Glomerular visceral epithelial cell (primary cell): ENCODE measurements around the gene LITAF.
A peak's percentile ranks its signal among the peaks of the same experiment; 100 is the strongest.

Experiments
- DNase-seq: peaks from one replicate; pipeline ENCODE4 v3.0.0-alpha.2; 2016; ENCODE audit errors: extremely low spot score

Gene LITAF

GRCh38 chr16:11586856-11587642 is at the start of gene LITAF:
TSS of gene LITAF (minus strand) at chr16:11586919. CDS start at chr16:11556730, 30,189 bp downstream.
- DNase-seq: peak; percentile 68

GRCh38 chr16:11636172-11636721 is 49.5 kb upstream of the LITAF start:
- DNase-seq: no peak

GRCh38 chr16:11635679-11636171 is 49.0 kb upstream of the LITAF start:
- no peak for DNase-seq

GRCh38 chr16:11635113-11635652 is 48.5 kb upstream of the LITAF start:
- no peak for DNase-seq

GRCh38 chr16:11634312-11634711 is 47.6 kb upstream of the LITAF start:
- no peak for DNase-seq

- DNase-seq: no peak
These were observed 46.4 kb upstream of the LITAF start for GRCh38 chr16:11633113-11633512.

- DNase-seq: peak; percentile 79
These were observed 45.8 kb upstream of the LITAF start for GRCh38 chr16:11632455-11632939.

- DNase-seq: no peak
These were observed 44.5 kb upstream of the LITAF start for GRCh38 chr16:11631214-11631613.

GRCh38 chr16:11630768-11631056 is 44.0 kb upstream of the LITAF start:
- DNase-seq: no peak

GRCh38 chr16:11630046-11630767 is 43.5 kb upstream of the LITAF start:
- no peak for DNase-seq

- DNase-seq: peak; percentile 90
These were observed 42.6 kb upstream of the LITAF start for GRCh38 chr16:11629071-11630030.

GRCh38 chr16:11627822-11628457 is 41.2 kb upstream of the LITAF start:
- peak; percentile 95 for DNase-seq

- no peak for DNase-seq
These were observed 40.6 kb upstream of the LITAF start for GRCh38 chr16:11627292-11627663.

GRCh38 chr16:11626657-11627291 is 40.1 kb upstream of the LITAF start:
- no peak for DNase-seq

GRCh38 chr16:11625769-11626168 is 39.0 kb upstream of the LITAF start:
- DNase-seq: no peak

GRCh38 chr16:11624636-11625607 is 38.2 kb upstream of the LITAF start:
- no peak for DNase-seq

GRCh38 chr16:11624205-11624604 is 37.5 kb upstream of the LITAF start:
- no peak for DNase-seq

- no peak for DNase-seq
These were observed 35.4 kb upstream of the LITAF start for GRCh38 chr16:11621920-11622651.
